Hematopoietic multipotent progenitor cell (in vitro differentiated cells): ENCODE results near the gene TAPBP. TPM values are rescaled to one million over a fixed set of nuclear protein-coding genes. Genes with fewer than 3 reads are reported as not detected.

ENCODE experiments used
- DNase-seq, 3 donors: peaks; one replicate each; pipeline ENCODE4 v3.0.0-alpha.2; 2011 to 2015; ENCODE audit warnings: low read depth in 2 of 3, low spot score in 2 of 3
- total RNA-seq: library from RNA; depleted of rRNA; stranded (reverse); fragments of >200 nt; gene quantifications from one replicate; pipeline ENCODE4 v1.2.3, GENCODE V29; 2012

The TAPBP gene
- total RNA-seq, 1 donor, result 323 TPM

DNA sequence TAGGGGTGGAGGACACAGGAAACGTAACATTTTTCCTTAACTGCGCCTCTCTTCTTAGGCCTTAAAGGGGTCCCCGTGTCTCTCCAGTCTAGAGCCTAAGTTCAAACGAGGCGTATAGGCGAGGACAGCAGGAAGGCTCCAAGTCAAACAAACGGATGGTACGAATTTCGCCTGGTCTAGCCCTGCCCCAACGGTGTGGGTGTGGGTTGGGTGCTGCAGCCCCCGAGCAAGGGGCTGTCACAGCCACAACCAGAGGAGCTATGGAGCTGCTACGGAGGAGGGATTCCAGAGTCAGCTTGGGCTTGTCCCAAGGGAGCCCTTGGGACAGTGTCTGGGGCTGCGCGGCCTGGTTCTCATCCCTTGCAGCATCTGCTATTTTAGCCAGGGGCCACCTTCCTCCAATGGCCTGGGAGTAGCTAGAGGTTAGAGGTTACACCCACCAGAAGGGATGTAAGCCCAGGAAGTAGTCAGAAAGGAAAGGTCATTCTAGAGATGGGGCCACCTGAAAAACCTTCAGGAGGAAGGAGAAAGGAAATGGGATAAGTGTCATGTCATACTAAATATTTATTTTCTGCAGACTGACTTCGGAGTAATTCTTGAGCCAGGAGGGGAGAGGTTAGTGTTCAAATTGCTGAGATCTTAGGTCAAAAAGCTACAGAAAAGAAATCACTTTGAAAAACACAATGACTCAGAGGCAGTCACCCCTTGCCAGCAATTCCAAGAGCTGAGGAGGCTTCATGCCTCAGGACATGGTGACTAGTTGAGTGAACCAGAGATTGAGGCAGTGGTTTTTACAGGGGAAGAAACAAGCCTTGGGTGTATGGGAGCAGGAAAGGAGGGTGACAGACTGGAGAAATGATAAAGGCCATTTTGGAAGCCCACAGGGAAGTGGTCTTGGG is 63.9 kb downstream of the TAPBP start:
- no peak for DNase-seq

Other genes with a start within 250 kb of the TAPBP start
- 618 TPM for gene HLA-DPA1, start 240.4 kb downstream of the TAPBP start, total RNA-seq
- gene HLA-DPB1, start 238.1 kb downstream of the TAPBP start, total RNA-seq, result 396 TPM
- gene COL11A2, start 121.6 kb downstream of the TAPBP start, total RNA-seq, result 0.27 TPM
- gene RXRB, start 113.4 kb downstream of the TAPBP start, total RNA-seq, result 23.4 TPM
- gene SLC39A7, start 113.2 kb downstream of the TAPBP start, total RNA-seq, result 29.9 TPM
- 55.7 TPM for gene HSD17B8, start 109.4 kb downstream of the TAPBP start, total RNA-seq
- 40.4 TPM for gene RING1, start 105.6 kb downstream of the TAPBP start, total RNA-seq
- gene VPS52, start 42.2 kb downstream of the TAPBP start, total RNA-seq, result 62.5 TPM
- gene RPS18, start 42.0 kb downstream of the TAPBP start, total RNA-seq, result 10,287 TPM
- gene B3GALT4, start 37.0 kb downstream of the TAPBP start, total RNA-seq, result 14.3 TPM
- 63.3 TPM for gene WDR46, start 24.8 kb downstream of the TAPBP start, total RNA-seq
- gene PFDN6, start 24.5 kb downstream of the TAPBP start, total RNA-seq, result 7.5 TPM
- 35.5 TPM for gene RGL2, start 15.1 kb downstream of the TAPBP start, total RNA-seq
- 27.7 TPM for gene ZBTB22, start 3.7 kb upstream of the TAPBP start, total RNA-seq
- gene DAXX, start 8.9 kb upstream of the TAPBP start, total RNA-seq, result 63.6 TPM
- gene KIFC1, start 77.7 kb upstream of the TAPBP start, total RNA-seq, result 4.8 TPM
- 22.9 TPM for gene PHF1, start 96.9 kb upstream of the TAPBP start, total RNA-seq
- 109 TPM for gene CUTA, start 104.0 kb upstream of the TAPBP start, total RNA-seq
- gene SYNGAP1, start 106.0 kb upstream of the TAPBP start, total RNA-seq, result 22.4 TPM
- 6.2 TPM for gene ZBTB9, start 140.5 kb upstream of the TAPBP start, total RNA-seq